Naive B cell (primary cell): ENCODE results near the gene PRDM5. TPM values are rescaled to one million over a fixed set of nuclear protein-coding genes. Genes with fewer than 3 reads are reported as not detected.

Experiments
- ATAC-seq, 2 donors: fragments of 150-1000 bp; cut with Tn5 transposase; 2 replicates each; pipeline ENCODE4 v1.10.0; 2021; ENCODE audit warnings: low read depth in 2 of 2, mild to moderate bottlenecking in 2 of 2, moderate library complexity in 2 of 2
- DNase-seq: peaks from one replicate; pipeline ENCODE4 v3.0.0; 2022
- H3K27ac Mint-ChIP-seq, 6 donors: one replicate each; pipeline ENCODE4 v1.8.0; 2020 to 2022; ENCODE audit warnings: mild to moderate bottlenecking in 6 of 6, mixed read lengths in 6 of 6, moderate library complexity in 5 of 6, inconsistent platforms in 2 of 6
- H3K27me3 Mint-ChIP-seq, 3 donors: one replicate each; pipeline ENCODE4 v1.8.0; 2021 to 2022; ENCODE audit warnings: mixed read lengths in 3 of 3, mild to moderate bottlenecking in 1 of 3
- H3K36me3 Mint-ChIP-seq, 2 donors: one replicate each; pipeline ENCODE4 v1.8.0; 2020 to 2022; ENCODE audit warnings: mixed read lengths in 2 of 2, inconsistent platforms in 1 of 2, mild to moderate bottlenecking in 1 of 2
- H3K4me1 Mint-ChIP-seq, 3 donors: one replicate each; pipeline ENCODE4 v1.8.0; 2020 to 2022; ENCODE audit warnings: mixed read lengths in 3 of 3, inconsistent platforms in 1 of 3, mild to moderate bottlenecking in 1 of 3, moderate library complexity in 1 of 3
- H3K4me3 Mint-ChIP-seq, 8 donors: one replicate each; pipeline ENCODE4 v1.8.0; 2020 to 2022; ENCODE audit warnings: mild to moderate bottlenecking in 8 of 8, mixed read lengths in 8 of 8, moderate library complexity in 8 of 8, inconsistent platforms in 2 of 8
- H3K9me3 Mint-ChIP-seq, 7 donors: one replicate each; pipeline ENCODE4 v1.8.0; 2020 to 2022; ENCODE audit warnings: mixed read lengths in 7 of 7, mild to moderate bottlenecking in 5 of 7, inconsistent platforms in 2 of 7, moderate library complexity in 1 of 7
- polyA plus RNA-seq, 6 donors: library from polyadenylated mRNA; unstranded; fragments of 300-500 nt; fragmentation: Illumina TruSeq; gene quantifications; one replicate each; pipeline ENCODE4 v1.2.3, GENCODE V29; 2021; ENCODE audit warnings: low read depth in 6 of 6

PRDM5 gene
- polyA plus RNA-seq, 6 donors from 2014 or later, result not detected

- Mint-ChIP-seq H3K27me3 (peaks cover 31 to 40% (median 37%) of the 10 kb centered on the region in 3 donors), H3K4me1 (peaks cover 5 to 7% (median 6%) of the 10 kb centered on the region in 3 donors), H3K4me3 (no peak overlapping the region), H3K36me3 (peaks cover 0 to 8% of the 10 kb centered on the region in 2 donors), H3K27ac (no peak overlapping the region), H3K9me3 (peaks cover 0 to 12% (median 3%) of the 10 kb centered on the region in 7 donors)
- ATAC-seq, result no peak
- DNase-seq, result no peak
Measured at GRCh38 chr4:120924931-120925330, 2.4 kb upstream of the PRDM5 start.

GRCh38 chr4:120923207-120923522, 639 bp upstream of the PRDM5 start:
- no peak for DNase-seq
- H3K4me1 Mint-ChIP-seq, result peaks cover 5 to 7% (median 6%) of the 10 kb centered on the region in 3 donors
- H3K36me3 Mint-ChIP-seq, result peaks cover 0 to 8% of the 10 kb centered on the region in 2 donors
- peak overlapping the region in 1 of 8 donors; percentile 10 for H3K4me3 Mint-ChIP-seq
- H3K27me3 Mint-ChIP-seq, result peaks cover 31 to 37% (median 35%) of the 10 kb centered on the region in 3 donors
- no peak overlapping the region for H3K27ac Mint-ChIP-seq
- no peak for ATAC-seq
- H3K9me3 Mint-ChIP-seq, result peaks cover 0 to 12% (median 3%) of the 10 kb centered on the region in 7 donors

GRCh38 chr4:120921456-120922380, 808 bp downstream of the PRDM5 start:
- H3K36me3 Mint-ChIP-seq, result peaks cover 0 to 8% of the 10 kb centered on the region in 2 donors
- peaks cover 5 to 7% (median 6%) of the 10 kb centered on the region in 3 donors for H3K4me1 Mint-ChIP-seq
- H3K27me3 Mint-ChIP-seq, result peaks cover 31 to 37% (median 34%) of the 10 kb centered on the region in 3 donors
- peak overlapping the region in 7 of 8 donors; percentile 7 to 82 (median 57) for H3K4me3 Mint-ChIP-seq
- DNase-seq, result no peak
- H3K27ac Mint-ChIP-seq, result no peak overlapping the region
- peaks cover 0 to 12% (median 3%) of the 10 kb centered on the region in 7 donors for H3K9me3 Mint-ChIP-seq
- ATAC-seq, result no peak

- no peak overlapping the region for H3K27ac Mint-ChIP-seq
- peaks cover 5 to 7% (median 6%) of the 10 kb centered on the region in 3 donors for H3K4me1 Mint-ChIP-seq
- peaks cover 26 to 38% (median 30%) of the 10 kb centered on the region in 3 donors for H3K27me3 Mint-ChIP-seq
- no peak overlapping the region for H3K4me3 Mint-ChIP-seq
- ATAC-seq, result no peak
- peaks cover 0 to 8% of the 10 kb centered on the region in 2 donors for H3K36me3 Mint-ChIP-seq
- peaks cover 0 to 13% (median 3%) of the 10 kb centered on the region in 7 donors for H3K9me3 Mint-ChIP-seq
- DNase-seq, result no peak
Measured at GRCh38 chr4:120920666-120921065, 1.9 kb downstream of the PRDM5 start.

GRCh38 chr4:120919358-120919757, 3.2 kb downstream of the PRDM5 start:
- no peak overlapping the region for H3K27ac Mint-ChIP-seq
- peaks cover 0 to 10% (median 3%) of the 10 kb centered on the region in 7 donors for H3K9me3 Mint-ChIP-seq
- no peak for ATAC-seq
- peaks cover 25 to 38% (median 28%) of the 10 kb centered on the region in 3 donors for H3K27me3 Mint-ChIP-seq
- H3K4me3 Mint-ChIP-seq, result no peak overlapping the region
- peaks cover 0 to 8% of the 10 kb centered on the region in 2 donors for H3K36me3 Mint-ChIP-seq
- DNase-seq, result no peak
- H3K4me1 Mint-ChIP-seq, result peaks cover 5 to 7% (median 6%) of the 10 kb centered on the region in 3 donors

GRCh38 chr4:120918788-120919187, 3.7 kb downstream of the PRDM5 start:
- Mint-ChIP-seq H3K27me3 (peaks cover 20 to 33% (median 24%) of the 10 kb centered on the region in 3 donors), H3K9me3 (peaks cover 0 to 10% (median 3%) of the 10 kb centered on the region in 7 donors), H3K27ac (no peak overlapping the region), H3K36me3 (peaks cover 0 to 8% of the 10 kb centered on the region in 2 donors), H3K4me1 (peaks cover 5 to 7% (median 6%) of the 10 kb centered on the region in 3 donors), H3K4me3 (peak overlapping the region in 2 of 8 donors; percentile 49 to 58)
- DNase-seq (no peak), ATAC-seq (no peak)

GRCh38 chr4:120918092-120918491, 4.4 kb downstream of the PRDM5 start:
- no peak overlapping the region for H3K4me3 Mint-ChIP-seq
- peaks cover 13 to 26% (median 17%) of the 10 kb centered on the region in 3 donors for H3K27me3 Mint-ChIP-seq
- H3K36me3 Mint-ChIP-seq, result peaks cover 0 to 8% of the 10 kb centered on the region in 2 donors
- peaks cover 0 to 10% (median 3%) of the 10 kb centered on the region in 7 donors for H3K9me3 Mint-ChIP-seq
- DNase-seq (no peak), ATAC-seq (no peak)
- no peak overlapping the region for H3K27ac Mint-ChIP-seq
- peaks cover 5 to 6% (median 6%) of the 10 kb centered on the region in 3 donors for H3K4me1 Mint-ChIP-seq

- Mint-ChIP-seq H3K4me1 (peaks cover 4 to 6% (median 5%) of the 10 kb centered on the region in 3 donors), H3K9me3 (peaks cover 0 to 10% (median 3%) of the 10 kb centered on the region in 7 donors), H3K4me3 (no peak overlapping the region), H3K27ac (no peak overlapping the region), H3K36me3 (peaks cover 0 to 7% of the 10 kb centered on the region in 2 donors), H3K27me3 (peaks cover 8 to 22% (median 14%) of the 10 kb centered on the region in 3 donors)
- DNase-seq, result no peak
- ATAC-seq, result no peak
Measured at GRCh38 chr4:120916937-120917336, 5.6 kb downstream of the PRDM5 start.

- no peak for ATAC-seq
- H3K36me3 Mint-ChIP-seq, result no peaks in the 10 kb centered on the region
- no peak for DNase-seq
- H3K4me1 Mint-ChIP-seq, result no peaks in the 10 kb centered on the region
- no peak overlapping the region for H3K27ac Mint-ChIP-seq
- peaks cover 0 to 11% (median 7%) of the 10 kb centered on the region in 3 donors for H3K27me3 Mint-ChIP-seq
- H3K4me3 Mint-ChIP-seq, result no peak overlapping the region
- H3K9me3 Mint-ChIP-seq, result peaks cover 0 to 4% (median 0%) of the 10 kb centered on the region in 7 donors
Measured at GRCh38 chr4:120915336-120915735, 7.2 kb downstream of the PRDM5 start.

GRCh38 chr4:120903419-120903818, 19.1 kb downstream of the PRDM5 start:
- ATAC-seq (no peak), DNase-seq (no peak)
- H3K4me1 Mint-ChIP-seq, result no peaks in the 10 kb centered on the region
- H3K4me3 Mint-ChIP-seq, result no peak overlapping the region
- H3K9me3 Mint-ChIP-seq, result peaks cover 0 to 7% (median 0%) of the 10 kb centered on the region in 7 donors
- H3K36me3 Mint-ChIP-seq, result no peaks in the 10 kb centered on the region
- peaks cover 0 to 9% (median 7%) of the 10 kb centered on the region in 3 donors for H3K27me3 Mint-ChIP-seq
- no peak overlapping the region for H3K27ac Mint-ChIP-seq

- no peak for DNase-seq
- Mint-ChIP-seq H3K4me3 (no peak overlapping the region), H3K9me3 (peaks cover 0 to 7% (median 0%) of the 10 kb centered on the region in 7 donors), H3K27me3 (peaks cover 0 to 9% (median 7%) of the 10 kb centered on the region in 3 donors), H3K27ac (no peak overlapping the region), H3K36me3 (no peaks in the 10 kb centered on the region), H3K4me1 (no peaks in the 10 kb centered on the region)
- no peak for ATAC-seq
Measured at GRCh38 chr4:120902925-120903324, 19.6 kb downstream of the PRDM5 start.

- ATAC-seq (no peak), DNase-seq (no peak)
- H3K27ac Mint-ChIP-seq, result no peak overlapping the region
- no peak overlapping the region for H3K4me3 Mint-ChIP-seq
- no peaks in the 10 kb centered on the region for H3K36me3 Mint-ChIP-seq
- H3K4me1 Mint-ChIP-seq, result no peaks in the 10 kb centered on the region
- peaks cover 0 to 7% (median 0%) of the 10 kb centered on the region in 7 donors for H3K9me3 Mint-ChIP-seq
- peaks cover 0 to 9% (median 7%) of the 10 kb centered on the region in 3 donors for H3K27me3 Mint-ChIP-seq
Measured at GRCh38 chr4:120901731-120902130, 20.8 kb downstream of the PRDM5 start.

- no peak for ATAC-seq
- Mint-ChIP-seq H3K4me1 (no peaks in the 10 kb centered on the region), H3K4me3 (no peak overlapping the region), H3K27ac (no peak overlapping the region), H3K27me3 (peaks cover 0 to 9% (median 7%) of the 10 kb centered on the region in 3 donors), H3K9me3 (peaks cover 0 to 11% (median 5%) of the 10 kb centered on the region in 7 donors), H3K36me3 (no peaks in the 10 kb centered on the region)
- no peak for DNase-seq
Measured at GRCh38 chr4:120897981-120898719, 24.4 kb downstream of the PRDM5 start.
